C4-2B (cell line): ENCODE results near the gene TMEM72.

ENCODE experiments used
- H3K27ac ChIP-seq: fragments of 450-650 bp; 2 replicates; pipeline ENCODE4 v1.5.1; 2017
- ZFX ChIP-seq: fragments of 450-650 bp; IDR thresholded peaks from 2 replicates; pipeline ENCODE4 v1.6.1; 2017
- TF ChIP-seq, protein P1 (sequence below): fragments of 450-650 bp; conservative IDR thresholded peaks from 2 replicates; pipeline ENCODE4 v1.5.1; 2017; ENCODE audit warnings: mild to moderate bottlenecking

Gene TMEM72

GRCh38 chr10:44947371-44948152 lies 36.4 kb downstream of the TMEM72 start:
- TF ChIP-seq, protein P1, sequence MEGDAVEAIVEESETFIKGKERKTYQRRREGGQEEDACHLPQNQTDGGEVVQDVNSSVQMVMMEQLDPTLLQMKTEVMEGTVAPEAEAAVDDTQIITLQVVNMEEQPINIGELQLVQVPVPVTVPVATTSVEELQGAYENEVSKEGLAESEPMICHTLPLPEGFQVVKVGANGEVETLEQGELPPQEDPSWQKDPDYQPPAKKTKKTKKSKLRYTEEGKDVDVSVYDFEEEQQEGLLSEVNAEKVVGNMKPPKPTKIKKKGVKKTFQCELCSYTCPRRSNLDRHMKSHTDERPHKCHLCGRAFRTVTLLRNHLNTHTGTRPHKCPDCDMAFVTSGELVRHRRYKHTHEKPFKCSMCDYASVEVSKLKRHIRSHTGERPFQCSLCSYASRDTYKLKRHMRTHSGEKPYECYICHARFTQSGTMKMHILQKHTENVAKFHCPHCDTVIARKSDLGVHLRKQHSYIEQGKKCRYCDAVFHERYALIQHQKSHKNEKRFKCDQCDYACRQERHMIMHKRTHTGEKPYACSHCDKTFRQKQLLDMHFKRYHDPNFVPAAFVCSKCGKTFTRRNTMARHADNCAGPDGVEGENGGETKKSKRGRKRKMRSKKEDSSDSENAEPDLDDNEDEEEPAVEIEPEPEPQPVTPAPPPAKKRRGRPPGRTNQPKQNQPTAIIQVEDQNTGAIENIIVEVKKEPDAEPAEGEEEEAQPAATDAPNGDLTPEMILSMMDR, result no peak
- no peak for TF ChIP-seq ZFX
- no peak overlapping the region for H3K27ac ChIP-seq

DNA sequence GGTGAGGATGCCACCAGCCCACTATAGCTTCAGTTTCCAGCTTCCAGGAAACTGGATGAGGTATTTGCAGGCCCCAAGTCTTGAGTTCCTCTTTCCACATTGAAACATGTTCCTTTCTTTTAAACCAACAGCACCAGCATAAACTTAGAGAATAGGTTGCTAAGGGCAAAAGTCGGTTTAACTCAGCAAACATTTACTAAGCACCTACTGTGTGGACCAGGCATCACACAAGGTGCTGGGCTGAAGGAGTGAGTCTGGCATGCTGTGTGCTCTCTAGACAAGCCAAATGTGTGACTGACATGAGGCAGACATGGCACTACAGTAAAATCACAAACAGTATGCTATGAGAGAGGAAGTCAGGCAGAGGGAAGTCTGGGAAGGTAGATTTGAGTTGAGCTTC lies 37.5 kb downstream of the TMEM72 start:
- H3K27ac ChIP-seq, result no peak overlapping the region
- TF ChIP-seq, protein P1, result no peak
- TF ChIP-seq ZFX, result no peak

DNA sequence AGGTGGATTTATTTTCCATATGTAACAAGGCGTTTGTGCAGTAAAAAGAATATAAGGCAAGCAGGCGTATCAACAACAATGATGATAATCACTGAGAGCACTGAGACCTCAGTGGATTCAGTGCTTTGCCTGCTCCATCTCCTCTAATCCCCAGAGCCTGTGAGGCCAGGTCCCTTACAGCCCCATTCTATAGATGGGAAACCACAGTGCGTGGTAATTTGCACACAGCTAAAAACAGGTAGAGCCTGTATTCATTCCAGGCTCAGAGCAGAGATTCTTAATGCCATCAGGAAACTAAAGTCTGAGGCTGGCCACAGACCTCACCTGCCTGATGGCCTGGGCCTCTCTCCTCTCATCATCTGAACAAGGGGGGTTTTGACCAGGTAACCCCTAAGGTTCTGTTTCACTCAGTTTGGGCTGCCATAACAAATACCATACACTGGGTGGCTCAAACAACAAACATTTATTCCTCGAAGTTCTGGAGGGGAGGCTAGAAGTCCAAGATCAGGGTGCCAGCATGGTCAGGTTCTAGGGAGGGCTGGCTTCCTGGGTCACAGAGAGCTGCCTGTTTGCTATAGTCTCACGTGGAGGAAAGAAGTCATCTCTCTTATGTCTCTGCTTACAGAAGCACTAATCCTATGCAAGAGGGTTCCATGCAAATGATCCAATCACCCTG lies 38.1 kb downstream of the TMEM72 start:
- H3K27ac ChIP-seq, result no peak overlapping the region
- no peak for TF ChIP-seq ZFX
- TF ChIP-seq, protein P1, result no peak

DNA sequence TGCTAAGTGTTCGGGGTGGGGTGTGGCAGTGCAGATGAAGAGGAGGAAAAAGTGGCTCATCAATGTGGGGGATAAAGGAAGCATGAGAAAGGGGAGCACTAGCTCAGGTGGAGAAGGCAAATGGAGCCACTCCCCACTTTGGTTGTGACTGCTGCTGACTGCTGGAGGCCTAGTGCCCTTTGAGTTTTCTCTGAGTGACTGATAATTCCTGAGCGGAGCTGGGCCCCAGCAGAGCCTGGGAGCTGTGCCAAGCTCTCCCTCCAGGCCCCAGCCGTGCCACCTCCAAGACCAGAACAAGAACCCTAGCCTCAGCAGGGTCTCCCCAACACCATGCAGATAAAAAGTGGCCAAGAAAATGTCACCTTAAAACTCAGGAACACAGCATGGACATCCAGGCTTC lies 38.8 kb downstream of the TMEM72 start:
- no peak for TF ChIP-seq ZFX
- TF ChIP-seq, protein P1, result no peak

GRCh38 chr10:44950326-44951225 lies 39.4 kb downstream of the TMEM72 start:
- H3K27ac ChIP-seq, result no peak overlapping the region
- no peak for TF ChIP-seq ZFX
- TF ChIP-seq, protein P1, result no peak

More for the DNA sequence above, 38.8 kb downstream of the TMEM72 start:
- no peak overlapping the region for H3K27ac ChIP-seq

DNA sequence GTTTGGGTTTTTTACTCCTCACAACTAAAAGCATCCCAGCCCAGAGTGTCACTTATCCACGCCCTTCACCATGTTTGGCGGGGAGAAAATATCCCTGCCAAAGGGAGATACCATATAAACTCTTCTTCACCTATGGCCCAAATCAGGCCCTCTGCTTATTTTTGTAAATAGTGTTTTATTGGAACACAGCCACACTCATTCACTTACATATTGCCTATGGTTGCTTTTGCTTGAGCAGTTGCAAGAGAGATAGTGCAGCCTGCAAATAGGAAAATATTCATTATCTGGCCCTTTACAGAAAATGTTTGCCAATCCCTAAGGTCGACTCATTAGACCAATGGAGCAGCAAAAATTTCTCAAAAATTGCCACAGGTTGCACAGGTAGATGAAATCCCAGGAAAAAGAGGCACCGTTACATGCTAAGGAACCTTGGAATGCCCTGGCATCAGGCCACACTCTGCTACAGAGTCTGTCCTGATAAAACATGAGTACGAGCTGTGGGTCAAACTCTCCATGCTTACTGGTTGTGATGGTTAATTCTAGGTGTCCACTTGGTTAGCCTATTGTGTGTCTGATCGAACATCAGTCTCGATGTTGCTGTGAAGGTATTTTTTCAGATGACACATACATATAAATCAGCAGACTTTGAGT lies 40.6 kb downstream of the TMEM72 start:
- H3K27ac ChIP-seq, result no peak overlapping the region
- TF ChIP-seq ZFX, result no peak

- no peak overlapping the region for H3K27ac ChIP-seq
- TF ChIP-seq, protein P1, result no peak
- TF ChIP-seq ZFX, result no peak
Observed at GRCh38 chr10:44952779-44953231, 41.7 kb downstream of the TMEM72 start.
